Astrocyte of the spinal cord (primary cell): Measurements from ENCODE around the gene AUH.
"Not testable (repeated sequence)": the region's sequence is repeated elsewhere in the genome, so short reads cannot be mapped to it uniquely, and the experiment has no call there.

Experiments used
- DNase-seq: peaks from one replicate; pipeline ENCODE4 v3.0.0; 2011; ENCODE audit warnings: low read depth, low spot score
- H3K4me3 ChIP-seq: 2 replicates; pipeline ENCODE4 v1.5.1; 2011; ENCODE audit warnings: low read depth, mild to moderate bottlenecking, low read length, moderate library complexity
- in situ Hi-C: cut with HindIII; loops from 2 replicates; pipeline ENCODE4 v1.10.0; 2017; ENCODE audit warnings: low sequenced_read_pairs
- TF ChIP-seq, protein P1 (sequence below): IDR thresholded peaks from 2 replicates; pipeline ENCODE4 v1.5.1; 2012; ENCODE audit warnings: low read depth, mild to moderate bottlenecking, low read length, inconsistent platforms

Gene AUH

DNA sequence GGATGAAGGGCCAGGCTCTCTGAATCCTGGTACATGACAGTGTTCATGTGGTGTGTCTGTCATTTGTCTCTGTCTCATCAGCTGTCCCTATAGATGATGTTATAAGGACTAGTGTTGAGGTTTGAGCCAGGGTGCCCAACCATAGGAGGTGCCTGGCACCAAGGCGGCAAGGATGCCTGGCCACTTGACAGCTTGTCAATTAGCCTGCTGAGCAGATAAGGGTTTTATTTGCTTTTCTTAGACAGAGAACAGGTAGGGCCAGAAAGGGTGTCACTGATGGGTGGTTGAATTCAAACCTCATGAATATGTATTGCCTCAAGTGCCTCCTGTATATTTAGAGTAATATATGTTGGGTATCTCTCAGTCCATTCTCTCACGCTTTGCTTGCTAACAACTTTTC is 30.1 kb upstream of the AUH start:
- TF ChIP-seq, protein P1, sequence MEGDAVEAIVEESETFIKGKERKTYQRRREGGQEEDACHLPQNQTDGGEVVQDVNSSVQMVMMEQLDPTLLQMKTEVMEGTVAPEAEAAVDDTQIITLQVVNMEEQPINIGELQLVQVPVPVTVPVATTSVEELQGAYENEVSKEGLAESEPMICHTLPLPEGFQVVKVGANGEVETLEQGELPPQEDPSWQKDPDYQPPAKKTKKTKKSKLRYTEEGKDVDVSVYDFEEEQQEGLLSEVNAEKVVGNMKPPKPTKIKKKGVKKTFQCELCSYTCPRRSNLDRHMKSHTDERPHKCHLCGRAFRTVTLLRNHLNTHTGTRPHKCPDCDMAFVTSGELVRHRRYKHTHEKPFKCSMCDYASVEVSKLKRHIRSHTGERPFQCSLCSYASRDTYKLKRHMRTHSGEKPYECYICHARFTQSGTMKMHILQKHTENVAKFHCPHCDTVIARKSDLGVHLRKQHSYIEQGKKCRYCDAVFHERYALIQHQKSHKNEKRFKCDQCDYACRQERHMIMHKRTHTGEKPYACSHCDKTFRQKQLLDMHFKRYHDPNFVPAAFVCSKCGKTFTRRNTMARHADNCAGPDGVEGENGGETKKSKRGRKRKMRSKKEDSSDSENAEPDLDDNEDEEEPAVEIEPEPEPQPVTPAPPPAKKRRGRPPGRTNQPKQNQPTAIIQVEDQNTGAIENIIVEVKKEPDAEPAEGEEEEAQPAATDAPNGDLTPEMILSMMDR, result no peak
- DNase-seq, result no peak
- in situ Hi-C loops, result no loop called here

DNA sequence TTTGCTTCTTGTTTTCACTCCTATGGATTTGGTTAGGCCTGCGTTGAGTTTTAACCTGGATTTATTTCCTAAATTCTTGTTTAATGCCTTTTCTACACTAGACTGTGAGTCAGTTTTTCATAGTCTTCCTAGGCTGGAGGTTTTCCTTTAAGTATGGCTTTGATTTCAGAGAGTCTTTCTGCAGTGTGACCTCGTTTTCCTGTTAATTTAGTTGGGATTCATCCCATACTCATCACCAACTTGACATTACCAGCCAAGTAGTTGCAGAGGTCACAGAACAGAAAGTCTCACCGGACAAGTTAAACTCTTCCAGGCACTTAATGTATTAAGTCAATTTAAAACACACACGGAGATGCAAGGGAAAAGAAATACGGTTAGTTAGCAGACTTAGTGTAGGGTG is 29.7 kb upstream of the AUH start:
- TF ChIP-seq, protein P1, result no peak
- in situ Hi-C loops, result no loop called here
- H3K4me3 ChIP-seq, result no peak overlapping the region
- no peak for DNase-seq

More for the DNA sequence above, 30.1 kb upstream of the AUH start:
- H3K4me3 ChIP-seq, result no peak overlapping the region

DNA sequence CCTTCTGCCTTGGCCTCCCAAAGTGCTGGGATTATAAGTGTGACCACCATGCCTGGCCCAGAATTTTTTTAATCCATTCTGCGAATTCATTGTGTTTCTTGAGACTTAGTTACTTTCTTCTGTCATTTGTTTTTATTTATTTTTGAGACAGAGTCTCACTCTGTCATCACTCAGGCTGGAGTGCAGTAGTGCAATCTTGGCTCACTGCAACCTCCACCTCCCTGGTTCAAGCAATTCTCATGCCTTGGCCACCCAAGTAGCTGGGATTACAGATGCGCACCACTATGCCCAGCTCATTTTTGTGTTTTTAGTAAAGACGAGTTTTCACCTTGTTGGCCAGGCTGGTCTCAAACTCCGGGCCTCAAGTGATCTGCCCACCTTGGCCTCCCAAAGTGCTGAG is 28.0 kb upstream of the AUH start:
- in situ Hi-C loops, H3K4me3 ChIP-seq, DNase-seq: not testable (repeated sequence)

DNA sequence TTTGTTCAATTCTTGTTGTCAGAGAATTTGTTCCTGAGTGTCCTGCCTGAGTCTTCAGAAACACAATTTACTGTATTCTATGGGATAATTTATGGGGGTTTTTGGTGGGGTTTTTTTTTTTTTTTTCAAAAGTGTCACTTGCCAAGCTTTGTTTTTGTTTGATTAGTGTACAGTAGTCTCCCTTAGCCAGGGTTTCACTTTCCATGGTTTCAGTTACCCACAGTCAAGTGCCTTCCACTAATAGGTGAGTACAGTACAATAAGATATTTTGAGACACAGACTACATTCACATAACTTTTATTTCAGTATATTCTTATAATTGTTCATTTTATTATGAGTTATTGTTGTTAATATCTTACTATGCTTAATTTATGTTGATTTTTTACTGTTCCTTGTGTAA is 25.0 kb upstream of the AUH start:
- H3K4me3 ChIP-seq, result no peak overlapping the region
- in situ Hi-C loops, result no loop called here
- DNase-seq, result no peak
- TF ChIP-seq, protein P1, result no peak

DNA sequence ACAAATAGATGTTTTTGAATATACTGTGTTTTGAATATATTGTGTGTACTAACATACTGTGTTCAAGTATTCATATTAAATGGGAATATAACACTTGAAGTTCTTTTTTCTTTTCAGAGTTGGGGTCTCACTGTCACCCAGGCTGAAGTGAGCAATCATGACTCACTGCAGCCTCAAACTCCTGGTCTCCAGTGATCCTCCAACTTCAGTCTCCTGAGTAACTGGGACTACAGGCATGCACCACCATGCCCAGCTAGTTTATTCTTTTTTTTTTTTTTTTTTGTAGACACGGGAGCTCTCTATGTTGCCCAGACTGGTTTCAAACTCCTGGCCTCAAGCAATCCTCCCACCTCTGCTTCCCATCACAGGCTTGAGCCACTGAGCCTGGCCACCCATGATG is 23.2 kb upstream of the AUH start:
- no peak for DNase-seq
- TF ChIP-seq, protein P1, result no peak
- in situ Hi-C loops, result no loop called here
- no peak overlapping the region for H3K4me3 ChIP-seq

DNA sequence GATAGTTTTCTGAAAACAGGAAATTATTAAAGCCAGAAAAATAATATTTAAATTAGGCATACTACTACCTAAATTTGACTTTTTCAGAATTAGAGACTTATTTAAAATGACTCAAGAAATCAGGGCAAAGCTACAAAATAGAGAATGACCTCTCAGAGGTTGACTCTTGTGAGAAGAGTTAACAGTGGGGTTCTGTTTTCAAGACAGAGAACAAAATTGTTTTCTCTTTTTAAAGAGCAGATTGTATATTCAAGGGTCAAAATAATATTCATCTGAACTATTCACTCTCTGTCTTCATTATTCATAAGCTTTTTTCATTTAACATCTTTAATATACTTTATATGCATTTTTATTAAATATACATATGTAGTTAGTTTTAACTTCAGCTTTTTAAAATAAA is 21.9 kb upstream of the AUH start:
- H3K4me3 ChIP-seq, result no peak overlapping the region
- TF ChIP-seq, protein P1, result no peak
- in situ Hi-C loops, result no loop called here
- DNase-seq, result no peak

DNA sequence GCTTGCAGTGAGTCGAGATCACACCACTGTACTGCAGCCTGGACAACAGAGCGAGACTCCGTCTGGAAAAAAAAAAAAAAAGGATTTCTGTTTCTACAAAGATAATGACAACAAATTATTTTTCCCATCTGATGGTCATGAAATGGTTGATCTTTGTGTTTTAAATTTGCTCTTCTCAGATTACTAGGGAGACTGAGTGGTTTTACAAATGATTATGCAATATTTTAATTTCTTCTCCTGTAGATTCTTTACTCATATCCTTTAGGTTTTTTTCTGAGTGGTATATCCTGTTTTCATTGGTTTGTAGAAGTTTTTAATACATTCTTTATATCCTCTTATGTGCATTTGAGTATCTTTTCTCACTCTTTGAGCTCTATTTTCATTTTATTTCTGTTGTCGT is 20.6 kb upstream of the AUH start:
- TF ChIP-seq, protein P1, result no peak
- H3K4me3 ChIP-seq, result no peak overlapping the region
- in situ Hi-C loops, result no loop called here
- DNase-seq, result no peak
